Keratinocyte (primary cell): ENCODE data around the gene DMXL2. TPM values are rescaled to one million over a fixed set of nuclear protein-coding genes. Genes with fewer than 3 reads are reported as not detected.

Experiments
- DNase-seq: peaks from one replicate; pipeline ENCODE4 v3.0.0-alpha.2; 2011; ENCODE audit warnings: low read depth, missing footprints, low spot score
- FAIRE-seq: peaks from 2 replicates; lab custom pipeline; 2011; peaks lifted over from hg19 to GRCh38; lab: Jason Lieb, UNC
- H2AFZ ChIP-seq: 2 replicates; pipeline ENCODE4 v1.6.0; 2012; ENCODE audit warnings: low read length, control low read depth, inconsistent platforms; ENCODE audit not compliant: control insufficient read depth
- H3K27ac ChIP-seq: 2 replicates; pipeline ENCODE4 v1.5.1; 2011; ENCODE audit warnings: low read length; ENCODE audit not compliant: control insufficient read depth, insufficient read depth
- H3K27me3 ChIP-seq: 3 replicates; pipeline ENCODE4 v1.6.0; 2011; ENCODE audit warnings: low read length; ENCODE audit not compliant: control insufficient read depth, insufficient read depth; ENCODE audit errors: extremely low read depth
- H3K36me3 ChIP-seq, 2 experiments: 2 replicates in 1 of 2; 3 replicates in 1 of 2; pipeline ENCODE4 v1.5.1; 2011; ENCODE audit warnings: low read length in 2 of 2, mild to moderate bottlenecking in 1 of 2; ENCODE audit not compliant: control insufficient read depth in 2 of 2, insufficient read depth in 2 of 2; ENCODE audit errors: extremely low read depth in 1 of 2
- H3K4me1 ChIP-seq: 3 replicates; pipeline ENCODE4 v1.5.1; 2011; ENCODE audit warnings: low read length; ENCODE audit not compliant: control insufficient read depth, insufficient read depth; ENCODE audit errors: extremely low read depth
- H3K4me2 ChIP-seq: 3 replicates; pipeline ENCODE4 v1.6.0; 2011; ENCODE audit warnings: low read depth, low read length; ENCODE audit not compliant: control insufficient read depth, insufficient read depth; ENCODE audit errors: extremely low read depth
- H3K4me3 ChIP-seq, 3 experiments: fragments of 200-600 bp in 1 of 3; sonication (generic) in 1 of 3; 2 replicates in 2 of 3; 3 replicates in 1 of 3; pipeline ENCODE4 v1.5.1; 2011 to 2016; ENCODE audit warnings: low read length in 3 of 3, mild to moderate bottlenecking in 3 of 3, control low read depth in 2 of 3, inconsistent platforms in 1 of 3, low read depth in 1 of 3, mixed read lengths in 1 of 3, mixed run types in 1 of 3, moderate library complexity in 1 of 3; ENCODE audit not compliant: control insufficient read depth in 2 of 3, insufficient read depth in 2 of 3; ENCODE audit errors: extremely low read depth in 1 of 3
- H3K79me2 ChIP-seq: 2 replicates; pipeline ENCODE4 v1.6.0; 2012; ENCODE audit warnings: low read length; ENCODE audit not compliant: control insufficient read depth, insufficient read depth
- H3K9ac ChIP-seq: 3 replicates; pipeline ENCODE4 v1.6.0; 2011; ENCODE audit warnings: low read length; ENCODE audit not compliant: control insufficient read depth, insufficient read depth; ENCODE audit errors: extremely low read depth
- H3K9me1 ChIP-seq: 3 replicates; pipeline ENCODE4 v1.6.0; 2011; ENCODE audit warnings: low read length; ENCODE audit not compliant: control insufficient read depth, insufficient read depth; ENCODE audit errors: extremely low read depth
- H3K9me3 ChIP-seq: 2 replicates; pipeline ENCODE4 v1.5.1; 2012; ENCODE audit warnings: low read depth, low read length; ENCODE audit not compliant: control insufficient read depth
- H4K20me1 ChIP-seq: 3 replicates; pipeline ENCODE4 v1.6.0; 2011; ENCODE audit warnings: low read length; ENCODE audit not compliant: control insufficient read depth, insufficient read depth; ENCODE audit errors: extremely low read depth
- CTCF ChIP-seq, 3 experiments: IDR thresholded peaks in 1 of 3; conservative IDR thresholded peaks in 1 of 3; optimal IDR thresholded peaks in 1 of 3; 2 replicates in 2 of 3; 3 replicates in 1 of 3; pipeline versions ENCODE3 to v1.5.1; 2011; ENCODE audit warnings: low read length in 3 of 3, mild to moderate bottlenecking in 3 of 3, moderate library complexity in 2 of 3, control low read depth in 1 of 3, inconsistent platforms in 1 of 3; ENCODE audit not compliant: insufficient read depth in 2 of 3; ENCODE audit errors: extremely low read depth in 1 of 3
- EZH2 ChIP-seq: IDR thresholded peaks from one replicate; pipeline ENCODE4 v1.6.1; 2012; ENCODE audit warnings: inconsistent platforms, mild to moderate bottlenecking, low read length, moderate library complexity
- dilution Hi-C: fragments of 300-500 bp; cut with MboI; formaldehyde crosslinking; loops from one replicate; pipeline ENCODE4 v1.7.0; 2020; ENCODE audit warnings: low sequenced_read_pairs; ENCODE audit not compliant: extremely low pct_ligation_motif_present
- polyA plus RNA-seq, 5 experiments: library from polyadenylated mRNA; depleted of rRNA in 3 of 5; stranded (reverse) in 3 of 5; stranded (forward) in 1 of 5; unstranded in 1 of 5; fragments of >200 nt; gene quantifications; 1 replicate in 1 of 5; 2 replicates in 3 of 5; 3 replicates in 1 of 5; pipeline versions ENCODE4 v1.2.1 to v1.2.3, GENCODE V29; 2011 to 2012; ENCODE audit warnings: missing spikeins in 2 of 5, low read depth in 1 of 5, low replicate concordance in 1 of 5

Gene DMXL2
- polyA plus RNA-seq, 1 donor (not counting 4 experiments of a cell fraction or from before 2014, with no cell fraction given), result 14.9 TPM

- Histone ChIP-seq H3K9ac (no peak overlapping the region), H2AFZ (no peak overlapping the region), H3K36me3 (no peaks in the 10 kb centered on the region), H3K4me3 (no peak overlapping the region), H3K9me1 (no peaks in the 10 kb centered on the region), H4K20me1 (no peaks in the 10 kb centered on the region), H3K79me2 (no peaks in the 10 kb centered on the region), H3K9me3 (no peaks in the 10 kb centered on the region), H3K4me2 (no peak overlapping the region), H3K4me1 (peaks cover 2% of the 10 kb centered on the region), H3K27me3 (no peaks in the 10 kb centered on the region), H3K27ac (no peak overlapping the region)
- DNase-seq (no peak), FAIRE-seq (no peak)
- no peak for TF ChIP-seq CTCF (optimal IDR thresholded peaks at IDR 0.05 in 1 of 3, IDR thresholded peaks at IDR 0.05 in 1 of 3, conservative IDR thresholded peaks at IDR 0.05 in 1 of 3; ENCODE audit: extremely low read depth in 1 of 3, insufficient read depth in 2 of 3, low read length in 3 of 3)
- TF ChIP-seq EZH2, result no peak
- dilution Hi-C loops, result no loop called here
These were observed 130.0 kb downstream of the DMXL2 start for GRCh38 chr15:51492528-51492927.

GRCh38 chr15:51491941-51492340, 130.6 kb downstream of the DMXL2 start:
- no peak for DNase-seq
- no peaks in the 10 kb centered on the region for H3K36me3 ChIP-seq
- dilution Hi-C loops, result no loop called here
- no peaks in the 10 kb centered on the region for H3K27me3 ChIP-seq
- no peaks in the 10 kb centered on the region for H3K79me2 ChIP-seq
- peaks cover 2% of the 10 kb centered on the region for H3K4me1 ChIP-seq
- no peaks in the 10 kb centered on the region for H3K9me3 ChIP-seq
- no peaks in the 10 kb centered on the region for H3K9me1 ChIP-seq
- H3K9ac ChIP-seq, result no peak overlapping the region
- no peak for FAIRE-seq
- no peak overlapping the region for H2AFZ ChIP-seq
- H3K27ac ChIP-seq, result no peak overlapping the region
- TF ChIP-seq CTCF (optimal IDR thresholded peaks at IDR 0.05 in 1 of 3, IDR thresholded peaks at IDR 0.05 in 1 of 3, conservative IDR thresholded peaks at IDR 0.05 in 1 of 3; ENCODE audit: extremely low read depth in 1 of 3, insufficient read depth in 2 of 3, low read length in 3 of 3) (no peak), EZH2 (no peak)
- H3K4me2 ChIP-seq, result no peak overlapping the region
- H3K4me3 ChIP-seq, result no peak overlapping the region
- no peaks in the 10 kb centered on the region for H4K20me1 ChIP-seq
